ENCODE data around the gene ABCD3. TPM values are rescaled to one million over a fixed set of nuclear protein-coding genes. Genes with fewer than 3 reads are reported as not detected.

The ABCD3 gene
- total and polyA plus RNA-seq, 2 of the 13 experiments (the other 11 are each of a cell fraction or from before 2014, with no cell fraction given) = 27.5 to 166 TPM

- no peak for DNase-seq (ENCODE audit: low spot score)
These were observed 126.7 kb downstream of the ABCD3 start for GRCh38 chr1:94544706-94545490.

GRCh38 chr1:94549706-94550105, 131.5 kb downstream of the ABCD3 start:
- no peak for ATAC-seq
- intact Hi-C loops (cut with micrococcal nuclease; ENCODE audit: unreplicated experiment) = loop anchor here (10.0 kb wide), 1 partner anchor 145 kb away; no protein-coding TSS in a partner anchor

More at GRCh38 chr1:94544706-94545490, 126.7 kb downstream of the ABCD3 start:
- H3K27ac ChIP-seq (ENCODE audit: extremely low read length, insufficient read depth, low read length) = no peak overlapping the region
- peaks cover 2% of the 10 kb centered on the region for H3K79me2 ChIP-seq (ENCODE audit: insufficient read depth, low read length)
- no peak for TF ChIP-seq CCDC6 (CRISPR knock-in tag; IDR thresholded peaks at IDR 0.05)
- peak; percentile 22 to 70; a peak in 2 of 4 replicates for TF ChIP-seq MAFK (conservative IDR thresholded peaks at IDR 0.05 in 1 of 2, IDR thresholded peaks at IDR 0.05 in 1 of 2; ENCODE audit: low read length in 2 of 2)
- 0 out of 2 replicates have a peak, but pooled peaks have one; percentile 56 for TF ChIP-seq MAFF (IDR thresholded peaks at IDR 0.05; ENCODE audit: low read depth, low read length)
- peak; percentile 63; the same call in 1 of the 2 replicates for TF ChIP-seq NFE2L2 (IDR thresholded peaks at IDR 0.05; ENCODE audit: low read length)
- in situ Hi-C loops (cut with HindIII; ENCODE audit: extremely low pct_ligation_motif_present, low pct_unique_long_range_greater_than_20kb) (loop anchor here (25.0 kb wide), 1 partner anchor 492 kb away; no protein-coding TSS in a partner anchor), intact Hi-C loops (cut with micrococcal nuclease; ENCODE audit: unreplicated experiment) (loop anchor here (5.0 kb wide), 1 partner anchor 52 kb away; no protein-coding TSS in a partner anchor)
- FAIRE-seq (no peak), ATAC-seq (no peak)
- no peak overlapping the region for H2AFZ ChIP-seq (ENCODE audit: low read length)
- H3K4me2 ChIP-seq (ENCODE audit: low read depth, low read length) = no peak overlapping the region
- H3K27me3 ChIP-seq (ENCODE audit: control insufficient read depth in 1 of 2, insufficient read depth in 2 of 2, low read length in 2 of 2) = no peaks in the 10 kb centered on the region
- CTCF ChIA-PET (ENCODE audit: low intra/inter-chr PET ratio, low total read pairs) = no interaction called here
- POLR2A ChIA-PET = no interaction called here
- H3K9me3 ChIP-seq (ENCODE audit: low read length) = no peaks in the 10 kb centered on the region
- H3K4me1 ChIP-seq (ENCODE audit: insufficient read depth, low read length) = peaks cover 44% of the 10 kb centered on the region
- H3K4me3 ChIP-seq (replicated peaks in 1 of 3; ENCODE audit: insufficient read depth in 1 of 3, low read depth in 2 of 3, low read length in 3 of 3) = no peak overlapping the region
- no TSS peak for BruUV-seq (replicated peaks)
- 88% methylated on average over 4 of the region's 4 CpGs for WGBS (ENCODE audit: low lambda C conversion rate)
- H3K9ac ChIP-seq (ENCODE audit: insufficient read depth, low read depth, low read length) = no peak overlapping the region
- no peaks in the 10 kb centered on the region for H3K36me3 ChIP-seq (replicated peaks in 1 of 2; ENCODE audit: control insufficient read depth in 1 of 2, insufficient read depth in 2 of 2, low read length in 2 of 2)
- no peaks in the 10 kb centered on the region for H4K20me1 ChIP-seq (ENCODE audit: insufficient read depth, low read length)

More at GRCh38 chr1:94549706-94550105, 131.5 kb downstream of the ABCD3 start:
- H3K36me3 ChIP-seq (replicated peaks in 1 of 2; ENCODE audit: control insufficient read depth in 1 of 2, insufficient read depth in 2 of 2, low read length in 2 of 2) = no peaks in the 10 kb centered on the region
- in situ Hi-C loops (cut with HindIII; ENCODE audit: extremely low pct_ligation_motif_present, low pct_unique_long_range_greater_than_20kb) = loop anchor here (25.0 kb wide), 1 partner anchor 488 kb away; no protein-coding TSS in a partner anchor
- H2AFZ ChIP-seq (ENCODE audit: low read length) = no peak overlapping the region
- H3K4me2 ChIP-seq (ENCODE audit: low read depth, low read length) = peak overlapping the region; percentile 87; the same call in 1 of the 2 replicates
- no peaks in the 10 kb centered on the region for H4K20me1 ChIP-seq (ENCODE audit: insufficient read depth, low read length)
- no peak overlapping the region for H3K4me3 ChIP-seq (replicated peaks in 1 of 3; ENCODE audit: insufficient read depth in 1 of 3, low read depth in 2 of 3, low read length in 3 of 3)
- 19% methylated on average over 5 of the region's 5 CpGs for WGBS (ENCODE audit: low lambda C conversion rate)
- ChIA-PET POLR2A (no interaction called here), CTCF (ENCODE audit: low intra/inter-chr PET ratio, low total read pairs) (no interaction called here)
- no peak for DNase-seq (ENCODE audit: low spot score)
- H3K4me1 ChIP-seq (ENCODE audit: insufficient read depth, low read length) = peaks cover 59% of the 10 kb centered on the region
- H3K27ac ChIP-seq (ENCODE audit: extremely low read length, insufficient read depth, low read length) = no peak overlapping the region
- H3K9me3 ChIP-seq (ENCODE audit: low read length) = no peaks in the 10 kb centered on the region
- no peaks in the 10 kb centered on the region for H3K79me2 ChIP-seq (ENCODE audit: insufficient read depth, low read length)
- no peak for FAIRE-seq
- BruUV-seq (replicated peaks) = no TSS peak
- H3K9ac ChIP-seq (ENCODE audit: insufficient read depth, low read depth, low read length) = no peak overlapping the region
- no peak for TF ChIP-seq PITX1 (CRISPR knock-in tag; IDR thresholded peaks at IDR 0.05)
- no peak for TF ChIP-seq PHB2 (IDR thresholded peaks at IDR 0.05; ENCODE audit: partially characterized antibody)
- no peak for TF ChIP-seq ZFY (CRISPR knock-in tag; IDR thresholded peaks at IDR 0.05)
- no peaks in the 10 kb centered on the region for H3K27me3 ChIP-seq (ENCODE audit: control insufficient read depth in 1 of 2, insufficient read depth in 2 of 2, low read length in 2 of 2)

All from HepG2 (cell line).